Liver (tissue), 9 donors: Measurements from ENCODE around the gene ADAMTS14. TPM values are rescaled to one million over a fixed set of nuclear protein-coding genes. Genes with fewer than 3 reads are reported as not detected.

Experiments
- DNase-seq: peaks from one replicate; pipeline ENCODE4 v3.0.0-alpha.2; 2017; ENCODE audit warnings: low spot score
- H3K27ac ChIP-seq, 2 donors: one replicate each; pipeline ENCODE4 v1.7.0; 2013; ENCODE audit warnings: inconsistent platforms in 2 of 2, low read length in 2 of 2, control low read depth in 1 of 2, low read depth in 1 of 2, mild to moderate bottlenecking in 1 of 2
- H3K27me3 ChIP-seq, 4 donors: one replicate each; pipeline versions ENCODE4 v1.6.1 to v1.7.0; 2013; ENCODE audit warnings: low read length in 3 of 4, inconsistent platforms in 1 of 4, mild to moderate bottlenecking in 1 of 4, moderate library complexity in 1 of 4; ENCODE audit not compliant: control insufficient read depth in 4 of 4, insufficient read depth in 4 of 4
- H3K36me3 ChIP-seq, 4 donors: one replicate each; pipeline versions ENCODE4 v1.6.1 to v1.7.0; 2013; ENCODE audit warnings: low read length in 3 of 4, mild to moderate bottlenecking in 3 of 4, low read depth in 1 of 4, moderate library complexity in 1 of 4; ENCODE audit not compliant: control insufficient read depth in 4 of 4, insufficient read depth in 3 of 4
- H3K4me1 ChIP-seq, 4 donors: one replicate each; pipeline versions ENCODE4 v1.6.1 to v1.7.0; 2013; ENCODE audit warnings: low read length in 3 of 4, mild to moderate bottlenecking in 3 of 4, moderate library complexity in 1 of 4; ENCODE audit not compliant: control insufficient read depth in 4 of 4, insufficient read depth in 4 of 4
- H3K4me3 ChIP-seq, 3 donors: one replicate each; pipeline versions ENCODE4 v1.6.1 to v1.7.0; 2013; ENCODE audit warnings: low read length in 3 of 3, control low read depth in 1 of 3, low read depth in 1 of 3, mild to moderate bottlenecking in 1 of 3
- H3K9ac ChIP-seq, 2 donors: one replicate each; pipeline ENCODE4 v1.7.0; 2013; ENCODE audit warnings: low read length in 2 of 2, mild to moderate bottlenecking in 2 of 2, moderate library complexity in 2 of 2, control low read depth in 1 of 2, low read depth in 1 of 2
- H3K9me3 ChIP-seq, 4 donors: one replicate each; pipeline versions ENCODE4 v1.6.1 to v1.7.0; 2013; ENCODE audit warnings: low read length in 3 of 4; ENCODE audit not compliant: control insufficient read depth in 4 of 4
- EGR1 ChIP-seq, 2 donors: IDR thresholded peaks; 2 replicates each; pipeline ENCODE4 v1.6.1; 2016 to 2018; ENCODE audit warnings: antibody characterized with exemption in 2 of 2, low read depth in 2 of 2
- FOXA1 ChIP-seq: IDR thresholded peaks from 2 replicates; pipeline ENCODE4 v1.6.1; 2016; ENCODE audit warnings: antibody characterized with exemption
- FOXA2 ChIP-seq: IDR thresholded peaks from 2 replicates; pipeline ENCODE4 v1.6.1; 2016; ENCODE audit warnings: antibody characterized with exemption
- GABPA ChIP-seq, 2 donors: IDR thresholded peaks in 1 of 2; conservative IDR thresholded peaks in 1 of 2; 2 replicates each; pipeline ENCODE4 v1.6.1; 2016; ENCODE audit warnings: antibody characterized with exemption in 2 of 2, mild to moderate bottlenecking in 1 of 2, moderate library complexity in 1 of 2
- HNF4A ChIP-seq, 2 donors: conservative IDR thresholded peaks; 2 replicates each; pipeline ENCODE4 v1.6.1; 2016; ENCODE audit warnings: antibody characterized with exemption in 2 of 2, mild to moderate bottlenecking in 2 of 2
- HNF4G ChIP-seq: IDR thresholded peaks from 2 replicates; pipeline ENCODE4 v1.6.1; 2016; ENCODE audit warnings: antibody characterized with exemption
- JUND ChIP-seq, 2 donors: IDR thresholded peaks; 2 replicates each; pipeline ENCODE4 v1.6.1; 2016; ENCODE audit warnings: antibody characterized with exemption in 2 of 2
- NR2F2 ChIP-seq: IDR thresholded peaks from 2 replicates; pipeline ENCODE4 v1.6.1; 2016; ENCODE audit warnings: antibody characterized with exemption
- RAD21 ChIP-seq, 2 donors: IDR thresholded peaks; 2 replicates each; pipeline ENCODE4 v1.6.1; 2016; ENCODE audit warnings: antibody characterized with exemption in 2 of 2, mild to moderate bottlenecking in 2 of 2
- RXRA ChIP-seq, 2 donors: IDR thresholded peaks; 2 replicates each; pipeline ENCODE4 v1.6.1; 2017 to 2018; ENCODE audit warnings: antibody characterized with exemption in 2 of 2, mild to moderate bottlenecking in 1 of 2
- SP1 ChIP-seq: IDR thresholded peaks from 2 replicates; pipeline ENCODE4 v1.6.1; 2018; ENCODE audit warnings: antibody characterized with exemption, mild to moderate bottlenecking
- TAF1 ChIP-seq: conservative IDR thresholded peaks from 2 replicates; pipeline ENCODE4 v1.6.1; 2016; ENCODE audit warnings: antibody characterized with exemption, mild to moderate bottlenecking
- YY1 ChIP-seq: IDR thresholded peaks from 2 replicates; pipeline ENCODE4 v1.6.1; 2016; ENCODE audit warnings: antibody characterized with exemption, mild to moderate bottlenecking
- WGBS: extraction: QIAGEN DNeasy Blood & Tissue Kit; methylation state at CpG from one replicate; pipeline ENCODE4 v1.1.7; 2013; 5-methylcytosine and 5-hydroxymethylcytosine counted together
- polyA plus RNA-seq, 2 donors: library from polyadenylated mRNA; stranded (reverse) in 1 of 2; unstranded in 1 of 2; fragments of 200-250 nt in 1 of 2; fragments of >200 nt in 1 of 2; fragmentation: Nextera tagmentation in 1 of 2; extraction: Ambion mirVana in 1 of 2; gene quantifications; one replicate each; pipeline versions ENCODE4 v1.2.1 to v1.2.3, GENCODE V29; 2013 to 2015
- total RNA-seq, 2 donors: library from RNA; depleted of rRNA; stranded (reverse); fragments of >200 nt; gene quantifications; one replicate each; pipeline ENCODE4 v1.2.3, GENCODE V29; 2014
- TF ChIP-seq, protein P1 (sequence below): IDR thresholded peaks from 2 replicates; pipeline ENCODE4 v1.6.1; 2016; ENCODE audit warnings: antibody characterized with exemption
- TF ChIP-seq, protein P2 (sequence below): IDR thresholded peaks from 2 replicates; pipeline ENCODE4 v1.6.1; 2016; ENCODE audit warnings: antibody characterized with exemption, mild to moderate bottlenecking
- TF ChIP-seq, protein P3 (sequence below): IDR thresholded peaks from 2 replicates; pipeline ENCODE4 v1.6.1; 2016; ENCODE audit warnings: antibody characterized with exemption
- donor health status: healthy.
- donor health status: healthy.
- donor health status: healthy.
- donor health status: healthy.
- donor health status: healthy.

ADAMTS14 gene
- total and polyA plus RNA-seq, 4 donors: 0.09 to 0.33 (median 0.13) TPM

DNA sequence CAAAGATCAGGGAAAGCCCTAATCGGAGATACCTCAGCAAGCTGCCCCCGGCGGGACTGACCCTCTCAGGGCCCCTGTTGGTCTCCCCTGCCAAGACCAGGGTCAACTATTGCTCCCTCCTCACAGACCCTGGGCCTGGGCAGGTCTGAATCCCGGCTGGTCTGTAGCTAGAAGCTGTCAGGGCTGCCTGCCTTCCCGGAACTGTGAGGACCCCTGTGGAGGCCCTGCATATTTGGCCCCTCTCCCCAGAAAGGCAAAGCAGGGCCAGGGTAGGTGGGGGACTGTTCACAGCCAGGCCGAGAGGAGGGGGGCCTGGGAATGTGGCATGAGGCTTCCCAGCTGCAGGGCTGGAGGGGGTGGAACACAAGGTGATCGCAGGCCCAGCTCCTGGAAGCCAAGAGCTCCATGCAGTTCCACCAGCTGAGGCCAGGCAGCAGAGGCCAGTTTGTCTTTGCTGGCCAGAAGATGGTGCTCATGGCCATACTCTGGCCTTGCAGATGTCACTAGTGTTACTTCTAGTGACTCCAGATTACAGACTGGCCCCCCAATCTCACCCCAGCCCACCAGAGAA, 88.8 kb downstream of the ADAMTS14 start:
- H3K4me1 ChIP-seq: peaks cover 0 to 6% (median 0%) of the 10 kb centered on the region in 4 donors
- no peak overlapping the region for H3K27ac ChIP-seq
- H3K9me3 ChIP-seq: peaks cover 0 to 2% (median 0%) of the 10 kb centered on the region in 4 donors
- DNase-seq: no peak
- H3K4me3 ChIP-seq: no peak overlapping the region
- H3K9ac ChIP-seq: no peak overlapping the region
- no peaks in the 10 kb centered on the region for H3K36me3 ChIP-seq
- no peak for TF ChIP-seq YY1
- TF ChIP-seq EGR1 (IDR thresholded peaks at IDR 0.05; ENCODE audit: low read depth in 2 of 2): no peak
- TF ChIP-seq GABPA (IDR thresholded peaks at IDR 0.05 in 1 of 2, conservative IDR thresholded peaks at IDR 0.05 in 1 of 2): no peak
- TF ChIP-seq, protein P1, sequence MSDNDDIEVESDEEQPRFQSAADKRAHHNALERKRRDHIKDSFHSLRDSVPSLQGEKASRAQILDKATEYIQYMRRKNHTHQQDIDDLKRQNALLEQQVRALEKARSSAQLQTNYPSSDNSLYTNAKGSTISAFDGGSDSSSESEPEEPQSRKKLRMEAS: no peak
- no peak for TF ChIP-seq JUND (IDR thresholded peaks at IDR 0.05)
- TF ChIP-seq FOXA1: no peak
- no peak for TF ChIP-seq NR2F2
- TF ChIP-seq TAF1: no peak
- no peak for TF ChIP-seq RAD21 (IDR thresholded peaks at IDR 0.05)
- WGBS: 84% methylated on average over 7 of the region's 7 CpGs
- H3K27me3 ChIP-seq: no peaks in the 10 kb centered on the region

DNA sequence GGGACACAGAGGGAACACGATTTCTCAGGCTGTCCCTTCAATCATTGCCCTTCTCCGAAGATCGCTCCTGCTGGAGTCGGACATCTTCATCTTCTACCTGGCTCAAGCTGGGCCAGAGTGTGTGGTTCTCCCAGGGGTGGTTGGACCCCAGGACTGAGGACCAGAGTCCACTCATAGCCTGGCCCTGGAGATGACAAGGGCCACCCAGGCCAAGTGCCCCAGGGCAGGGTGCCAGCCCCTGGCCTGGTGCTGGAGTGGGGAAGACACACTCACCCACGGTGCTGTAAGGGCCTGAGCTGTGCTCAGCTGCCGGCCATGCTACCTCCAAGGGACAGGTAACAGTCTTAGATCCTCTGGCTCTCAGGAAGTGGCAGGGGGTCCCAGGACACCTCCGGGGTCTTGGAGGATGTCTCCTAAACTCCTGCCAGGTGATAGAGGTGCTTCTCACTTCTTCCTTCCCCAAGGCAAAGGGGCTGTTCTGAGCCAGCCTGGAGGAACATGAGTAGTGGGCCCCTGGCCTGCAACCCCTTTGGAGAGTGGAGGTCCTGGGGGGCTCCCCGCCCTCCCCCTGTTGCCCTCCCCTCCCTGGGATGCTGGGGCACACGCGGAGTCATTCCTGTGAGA, 89.5 kb downstream of the ADAMTS14 start:
- Histone ChIP-seq H3K36me3 (no peaks in the 10 kb centered on the region), H3K27me3 (no peaks in the 10 kb centered on the region), H3K9ac (no peak overlapping the region), H3K4me3 (no peak overlapping the region), H3K27ac (no peak overlapping the region), H3K9me3 (peaks cover 0 to 2% (median 0%) of the 10 kb centered on the region in 4 donors), H3K4me1 (peaks cover 0 to 6% (median 0%) of the 10 kb centered on the region in 4 donors)
- 71% methylated on average over 10 of the region's 10 CpGs for WGBS
- DNase-seq: no peak
- TF ChIP-seq RAD21 (IDR thresholded peaks at IDR 0.05): no peak
- no peak for TF ChIP-seq TAF1
- peak; percentile 64 to 69 for TF ChIP-seq HNF4A (conservative IDR thresholded peaks at IDR 0.05)

DNA sequence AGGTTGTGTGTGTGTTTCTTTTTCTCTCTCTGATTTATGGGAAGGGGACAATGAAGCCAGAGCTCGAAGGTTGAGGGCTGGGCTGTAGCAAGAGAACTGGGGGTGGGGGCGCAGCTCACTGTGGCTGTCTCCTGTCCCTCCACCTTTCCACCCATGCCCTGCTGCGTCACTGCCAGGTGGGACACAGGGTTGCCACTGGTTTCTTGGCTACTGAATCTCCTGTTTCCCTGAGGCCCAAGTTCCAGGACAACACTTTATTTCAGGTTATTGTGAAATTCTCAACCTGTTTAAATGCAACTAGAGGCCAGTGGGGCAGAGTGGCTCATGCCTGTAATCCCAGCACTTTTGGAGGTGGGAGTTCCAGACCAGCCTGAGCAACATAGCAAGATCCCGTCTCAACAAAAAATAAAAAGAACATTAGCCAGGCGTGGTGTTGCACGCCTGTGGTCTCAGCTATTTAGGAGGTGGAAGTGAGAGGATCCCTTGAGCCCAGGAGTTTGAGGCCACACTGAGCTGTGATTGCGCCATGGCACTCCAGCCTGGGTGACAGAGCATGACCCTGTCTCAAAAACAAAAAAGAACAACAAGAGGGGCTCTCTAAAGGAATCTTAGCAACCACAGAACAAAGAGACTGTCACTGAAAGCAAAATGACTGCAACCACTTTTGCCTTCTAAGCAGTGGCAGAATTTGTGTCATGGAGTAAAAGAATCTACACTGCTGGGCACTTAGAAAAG, 90.3 kb downstream of the ADAMTS14 start:
- Histone ChIP-seq H3K9me3 (peaks cover 0 to 2% (median 0%) of the 10 kb centered on the region in 4 donors), H3K4me3 (no peak overlapping the region), H3K4me1 (peaks cover 0 to 6% (median 0%) of the 10 kb centered on the region in 4 donors), H3K36me3 (no peaks in the 10 kb centered on the region), H3K27me3 (no peaks in the 10 kb centered on the region), H3K27ac (no peak overlapping the region), H3K9ac (no peak overlapping the region)
- peak; percentile 10 to 47 for TF ChIP-seq RXRA (IDR thresholded peaks at IDR 0.05)
- TF ChIP-seq HNF4A (conservative IDR thresholded peaks at IDR 0.05): peak in 1 of 2 donors; percentile 35
- TF ChIP-seq NR2F2: no peak
- TF ChIP-seq, protein P2, sequence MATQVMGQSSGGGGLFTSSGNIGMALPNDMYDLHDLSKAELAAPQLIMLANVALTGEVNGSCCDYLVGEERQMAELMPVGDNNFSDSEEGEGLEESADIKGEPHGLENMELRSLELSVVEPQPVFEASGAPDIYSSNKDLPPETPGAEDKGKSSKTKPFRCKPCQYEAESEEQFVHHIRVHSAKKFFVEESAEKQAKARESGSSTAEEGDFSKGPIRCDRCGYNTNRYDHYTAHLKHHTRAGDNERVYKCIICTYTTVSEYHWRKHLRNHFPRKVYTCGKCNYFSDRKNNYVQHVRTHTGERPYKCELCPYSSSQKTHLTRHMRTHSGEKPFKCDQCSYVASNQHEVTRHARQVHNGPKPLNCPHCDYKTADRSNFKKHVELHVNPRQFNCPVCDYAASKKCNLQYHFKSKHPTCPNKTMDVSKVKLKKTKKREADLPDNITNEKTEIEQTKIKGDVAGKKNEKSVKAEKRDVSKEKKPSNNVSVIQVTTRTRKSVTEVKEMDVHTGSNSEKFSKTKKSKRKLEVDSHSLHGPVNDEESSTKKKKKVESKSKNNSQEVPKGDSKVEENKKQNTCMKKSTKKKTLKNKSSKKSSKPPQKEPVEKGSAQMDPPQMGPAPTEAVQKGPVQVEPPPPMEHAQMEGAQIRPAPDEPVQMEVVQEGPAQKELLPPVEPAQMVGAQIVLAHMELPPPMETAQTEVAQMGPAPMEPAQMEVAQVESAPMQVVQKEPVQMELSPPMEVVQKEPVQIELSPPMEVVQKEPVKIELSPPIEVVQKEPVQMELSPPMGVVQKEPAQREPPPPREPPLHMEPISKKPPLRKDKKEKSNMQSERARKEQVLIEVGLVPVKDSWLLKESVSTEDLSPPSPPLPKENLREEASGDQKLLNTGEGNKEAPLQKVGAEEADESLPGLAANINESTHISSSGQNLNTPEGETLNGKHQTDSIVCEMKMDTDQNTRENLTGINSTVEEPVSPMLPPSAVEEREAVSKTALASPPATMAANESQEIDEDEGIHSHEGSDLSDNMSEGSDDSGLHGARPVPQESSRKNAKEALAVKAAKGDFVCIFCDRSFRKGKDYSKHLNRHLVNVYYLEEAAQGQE: no peak
- no peak for TF ChIP-seq HNF4G
- TF ChIP-seq YY1: no peak
- no peak for TF ChIP-seq FOXA2
- TF ChIP-seq, protein P3, sequence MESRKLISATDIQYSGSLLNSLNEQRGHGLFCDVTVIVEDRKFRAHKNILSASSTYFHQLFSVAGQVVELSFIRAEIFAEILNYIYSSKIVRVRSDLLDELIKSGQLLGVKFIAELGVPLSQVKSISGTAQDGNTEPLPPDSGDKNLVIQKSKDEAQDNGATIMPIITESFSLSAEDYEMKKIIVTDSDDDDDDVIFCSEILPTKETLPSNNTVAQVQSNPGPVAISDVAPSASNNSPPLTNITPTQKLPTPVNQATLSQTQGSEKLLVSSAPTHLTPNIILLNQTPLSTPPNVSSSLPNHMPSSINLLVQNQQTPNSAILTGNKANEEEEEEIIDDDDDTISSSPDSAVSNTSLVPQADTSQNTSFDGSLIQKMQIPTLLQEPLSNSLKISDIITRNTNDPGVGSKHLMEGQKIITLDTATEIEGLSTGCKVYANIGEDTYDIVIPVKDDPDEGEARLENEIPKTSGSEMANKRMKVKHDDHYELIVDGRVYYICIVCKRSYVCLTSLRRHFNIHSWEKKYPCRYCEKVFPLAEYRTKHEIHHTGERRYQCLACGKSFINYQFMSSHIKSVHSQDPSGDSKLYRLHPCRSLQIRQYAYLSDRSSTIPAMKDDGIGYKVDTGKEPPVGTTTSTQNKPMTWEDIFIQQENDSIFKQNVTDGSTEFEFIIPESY: no peak
- TF ChIP-seq SP1: no peak
- WGBS: 74% methylated on average over 7 of the region's 7 CpGs
- no peak for DNase-seq
